Esophagus squamous epithelium (tissue), 4 donors: Measurements from ENCODE around the gene KMT2E.

Experiments used
- POLR2A ChIP-seq, 4 donors: fragments of 450-650 bp; IDR thresholded peaks; one replicate each; pipeline ENCODE4 v1.6.1; 2017; ENCODE audit warnings: antibody characterized with exemption in 4 of 4, mild to moderate bottlenecking in 4 of 4, moderate library complexity in 3 of 4
- TF ChIP-seq, protein P1 (sequence below), 6 experiments: fragments of 450-650 bp in 4 of 6; fragments of 200-600 bp in 2 of 6; sonication (generic) in 2 of 6; IDR thresholded peaks; one replicate each; pipeline ENCODE4 v1.5.1; 2016 to 2019; ENCODE audit warnings: antibody characterized with exemption in 6 of 6, mild to moderate bottlenecking in 4 of 6, moderate library complexity in 4 of 6

DNA sequence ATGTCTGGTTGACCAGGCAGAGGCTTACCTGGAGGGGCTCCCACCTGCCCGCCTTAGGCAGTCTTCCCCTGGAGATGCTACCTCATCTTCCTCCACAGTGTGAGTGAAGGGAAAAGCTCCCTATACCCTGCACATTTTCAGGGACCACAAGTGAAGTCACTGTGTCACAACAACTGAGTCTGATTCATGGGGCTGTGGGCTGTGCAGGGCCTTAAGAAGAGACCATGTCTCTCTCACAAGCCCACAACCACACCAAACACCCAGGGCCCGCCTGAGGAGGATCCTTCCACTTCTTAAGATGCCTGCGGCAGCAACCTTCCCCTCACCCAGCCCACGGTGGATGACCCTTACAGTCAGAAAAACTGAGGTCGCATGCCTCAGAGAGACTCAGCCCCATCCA lies 118.3 kb downstream of the KMT2E start:
- TF ChIP-seq, protein P1, sequence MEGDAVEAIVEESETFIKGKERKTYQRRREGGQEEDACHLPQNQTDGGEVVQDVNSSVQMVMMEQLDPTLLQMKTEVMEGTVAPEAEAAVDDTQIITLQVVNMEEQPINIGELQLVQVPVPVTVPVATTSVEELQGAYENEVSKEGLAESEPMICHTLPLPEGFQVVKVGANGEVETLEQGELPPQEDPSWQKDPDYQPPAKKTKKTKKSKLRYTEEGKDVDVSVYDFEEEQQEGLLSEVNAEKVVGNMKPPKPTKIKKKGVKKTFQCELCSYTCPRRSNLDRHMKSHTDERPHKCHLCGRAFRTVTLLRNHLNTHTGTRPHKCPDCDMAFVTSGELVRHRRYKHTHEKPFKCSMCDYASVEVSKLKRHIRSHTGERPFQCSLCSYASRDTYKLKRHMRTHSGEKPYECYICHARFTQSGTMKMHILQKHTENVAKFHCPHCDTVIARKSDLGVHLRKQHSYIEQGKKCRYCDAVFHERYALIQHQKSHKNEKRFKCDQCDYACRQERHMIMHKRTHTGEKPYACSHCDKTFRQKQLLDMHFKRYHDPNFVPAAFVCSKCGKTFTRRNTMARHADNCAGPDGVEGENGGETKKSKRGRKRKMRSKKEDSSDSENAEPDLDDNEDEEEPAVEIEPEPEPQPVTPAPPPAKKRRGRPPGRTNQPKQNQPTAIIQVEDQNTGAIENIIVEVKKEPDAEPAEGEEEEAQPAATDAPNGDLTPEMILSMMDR (IDR thresholded peaks at IDR 0.05), result no peak
- no peak for TF ChIP-seq POLR2A (IDR thresholded peaks at IDR 0.05)
